IPS-15b (cell line): ENCODE data around the gene SP140L.
"Not testable (repeated sequence)": the region's sequence is repeated elsewhere in the genome, so short reads cannot be mapped to it uniquely, and the experiment has no call there.

Experiments
- H3K27me3 ChIP-seq: one replicate; pipeline ENCODE4 v1.6.1; 2013; ENCODE audit warnings: low read length; ENCODE audit not compliant: control insufficient read depth, insufficient read depth
- H3K36me3 ChIP-seq: one replicate; pipeline ENCODE4 v1.6.1; 2013; ENCODE audit warnings: low read length; ENCODE audit not compliant: control insufficient read depth, insufficient read depth
- H3K4me1 ChIP-seq: one replicate; pipeline ENCODE4 v1.6.1; 2013; ENCODE audit warnings: mild to moderate bottlenecking, low read length; ENCODE audit not compliant: control insufficient read depth, insufficient read depth
- H3K4me3 ChIP-seq: one replicate; pipeline ENCODE4 v1.5.1; 2013; ENCODE audit warnings: low read depth, low read length
- H3K9ac ChIP-seq: one replicate; pipeline ENCODE4 v1.6.1; 2013; ENCODE audit warnings: low read depth, mild to moderate bottlenecking, low read length
- H3K9me3 ChIP-seq: one replicate; pipeline ENCODE4 v1.6.1; 2013; ENCODE audit warnings: mild to moderate bottlenecking, low read length; ENCODE audit not compliant: control insufficient read depth, insufficient read depth

SP140L gene

DNA sequence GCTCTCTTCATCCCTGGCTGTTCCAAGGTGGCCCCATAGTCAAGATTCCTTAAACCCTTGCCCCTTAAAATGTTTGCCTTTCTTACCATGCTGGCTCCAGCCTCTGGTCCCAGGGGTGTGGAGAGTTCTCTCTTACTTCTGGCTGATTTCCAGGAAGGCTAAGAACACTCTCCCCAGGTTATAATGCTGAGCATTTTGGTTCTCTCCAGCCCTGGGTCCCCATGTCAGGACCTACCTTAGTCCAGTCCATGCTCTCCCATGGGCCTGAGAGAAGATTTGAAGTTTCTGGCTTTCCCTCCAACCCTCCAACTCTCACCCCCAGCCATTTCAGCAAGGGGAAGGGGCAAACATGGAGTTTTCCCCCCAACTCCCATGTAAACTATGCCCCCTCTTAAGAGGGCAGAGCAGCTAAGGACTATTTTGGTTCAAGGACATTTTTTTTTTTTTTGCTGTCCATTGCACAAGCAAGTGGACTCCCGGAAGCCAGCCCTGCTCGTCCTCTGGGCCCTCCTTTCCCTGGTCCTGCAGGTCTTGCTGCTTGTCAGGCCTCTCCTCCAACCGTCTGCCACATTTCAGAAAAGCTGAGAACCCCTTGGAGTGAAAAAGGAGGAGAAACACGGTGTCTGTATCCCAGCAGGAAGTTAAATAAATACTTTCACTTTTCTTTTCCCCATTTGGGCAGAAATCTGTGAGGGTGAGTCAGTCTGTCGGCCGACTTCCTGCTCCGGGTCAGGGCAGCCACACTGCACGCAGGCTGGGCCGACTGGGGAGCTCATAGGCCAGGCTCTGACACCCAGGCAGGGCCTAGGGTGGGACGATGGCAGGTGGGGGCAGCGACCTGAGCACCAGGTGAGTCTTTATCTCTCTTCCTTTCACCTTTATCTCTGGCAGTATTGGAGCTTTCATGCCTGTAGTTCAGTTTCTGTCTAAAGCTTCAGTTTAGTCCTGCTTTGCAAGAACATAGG, at the start of gene SP140L:
Gene SP140L (plus strand): TSS at position 741 of the 965 bp plus-strand sequence. CDS start 77 bp downstream, at position 818.
- Histone ChIP-seq H3K9me3 (peaks cover under 1% of the 10 kb centered on the region), H3K4me3 (no peak within 1 kb of the TSS), H3K9ac (no peak within 1 kb of the TSS), H3K27me3 (no peaks in the 10 kb centered on the region), H3K36me3 (no peaks in the 10 kb centered on the region), H3K4me1 (no peaks in the 10 kb centered on the region)

DNA sequence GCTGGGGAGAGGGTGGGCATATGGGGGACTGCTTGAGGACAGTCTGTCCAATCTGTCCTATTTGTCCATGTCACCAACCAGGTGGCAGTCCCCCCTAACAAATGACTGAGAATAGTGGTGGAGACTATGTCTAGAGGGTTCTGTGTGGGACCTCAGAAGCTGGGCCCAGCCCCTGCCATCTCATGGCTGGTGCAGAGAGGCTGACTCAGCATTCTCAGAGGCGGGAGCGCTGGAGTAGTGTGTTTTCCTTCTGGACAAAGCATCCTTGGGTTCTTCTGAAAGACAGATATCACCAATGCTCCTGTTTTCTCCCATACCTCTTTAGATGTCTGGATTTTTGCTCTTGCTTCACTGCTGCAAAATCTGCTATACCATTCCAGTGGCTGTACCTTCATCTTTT, 44.1 kb upstream of the SP140L start:
- H3K4me3 ChIP-seq: no peak overlapping the region
- no peaks in the 10 kb centered on the region for H3K9me3 ChIP-seq
- H3K4me1 ChIP-seq: no peaks in the 10 kb centered on the region
- no peak overlapping the region for H3K9ac ChIP-seq
- no peaks in the 10 kb centered on the region for H3K36me3 ChIP-seq
- no peaks in the 10 kb centered on the region for H3K27me3 ChIP-seq

DNA sequence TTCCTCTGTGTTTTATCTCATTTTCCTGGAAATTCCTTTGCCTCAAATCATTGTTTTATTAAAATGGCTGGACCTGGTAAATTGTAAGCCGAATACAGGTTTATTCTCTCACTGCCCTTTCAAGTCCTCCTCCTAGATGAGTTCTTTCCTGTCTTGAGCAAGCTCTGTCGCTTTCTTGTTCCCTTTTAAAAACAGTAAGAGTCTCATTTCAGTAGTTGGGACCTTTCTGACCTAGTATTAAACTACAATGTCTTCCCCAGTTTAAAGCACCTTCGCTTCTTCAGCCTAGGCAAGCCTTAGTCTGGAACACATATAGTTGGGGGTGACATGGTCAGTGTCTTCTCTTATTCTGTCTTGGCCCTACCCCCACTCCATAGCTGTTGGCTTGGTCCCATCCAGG, 40.9 kb upstream of the SP140L start:
- no peak overlapping the region for H3K4me3 ChIP-seq
- no peaks in the 10 kb centered on the region for H3K4me1 ChIP-seq
- no peak overlapping the region for H3K9ac ChIP-seq
- H3K27me3 ChIP-seq: no peaks in the 10 kb centered on the region
- no peaks in the 10 kb centered on the region for H3K36me3 ChIP-seq
- H3K9me3 ChIP-seq: no peaks in the 10 kb centered on the region

DNA sequence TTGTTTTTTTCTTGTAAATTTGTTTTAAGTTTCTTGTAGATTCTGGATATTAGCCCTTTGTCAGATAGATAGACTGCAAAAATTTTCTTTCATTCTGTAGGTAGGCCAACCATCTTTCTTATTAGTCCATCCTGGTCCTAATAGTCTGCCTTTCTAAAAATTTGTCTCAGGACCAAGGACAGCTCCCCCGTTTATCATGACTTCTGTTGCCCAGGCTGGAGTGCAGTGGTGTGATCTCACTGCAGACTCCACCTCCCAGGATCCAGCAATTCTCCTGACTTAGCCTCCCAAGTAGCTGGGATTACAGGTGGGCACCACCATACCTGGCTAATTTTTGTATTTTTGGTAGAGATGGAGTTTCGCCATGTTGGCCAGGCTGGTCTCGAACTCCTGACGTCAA, 37.7 kb upstream of the SP140L start:
- H3K4me3 ChIP-seq, H3K9ac ChIP-seq, H3K9me3 ChIP-seq, H3K36me3 ChIP-seq, H3K4me1 ChIP-seq, H3K27me3 ChIP-seq: not testable (repeated sequence)

DNA sequence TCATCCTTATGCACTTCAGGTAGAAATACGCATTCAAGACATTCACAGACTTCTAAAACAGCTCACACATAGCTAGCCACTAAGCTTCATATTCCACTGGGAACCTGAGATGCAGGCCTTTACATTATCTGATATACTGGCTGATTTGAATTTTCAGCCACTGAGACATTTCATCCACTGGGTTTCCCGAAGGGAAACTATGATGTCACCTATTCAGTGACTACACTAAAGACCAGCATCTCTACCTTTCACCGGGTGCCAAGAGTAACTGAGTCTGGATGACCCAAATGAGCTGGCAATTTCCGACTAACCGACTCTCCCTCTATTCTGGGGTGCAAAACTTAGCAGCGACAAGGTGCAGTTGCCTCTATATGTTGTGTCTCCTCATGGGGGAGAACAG, 31.8 kb upstream of the SP140L start:
- Histone ChIP-seq H3K36me3 (no peaks in the 10 kb centered on the region), H3K4me3 (no peak overlapping the region), H3K9me3 (no peaks in the 10 kb centered on the region), H3K4me1 (no peaks in the 10 kb centered on the region), H3K9ac (no peak overlapping the region), H3K27me3 (no peaks in the 10 kb centered on the region)

DNA sequence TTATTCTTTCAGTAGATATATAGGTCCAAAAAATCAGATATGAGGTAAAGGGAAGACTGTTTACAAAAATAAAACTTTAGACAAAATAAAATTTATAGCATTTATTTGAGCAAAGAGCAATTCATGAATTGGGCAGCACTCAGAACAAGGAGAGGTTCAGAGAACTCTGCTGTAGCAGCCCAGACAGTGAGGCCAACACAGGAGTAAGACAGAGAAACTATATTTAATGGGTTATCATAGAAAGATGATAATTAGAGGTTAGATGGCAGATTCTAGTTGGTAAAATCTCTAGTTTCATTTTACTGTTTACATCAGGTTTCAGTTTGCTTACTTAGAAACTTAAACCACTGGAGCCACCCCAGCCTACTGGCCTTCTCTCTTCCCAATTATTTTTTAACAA, 30.1 kb upstream of the SP140L start:
- H3K4me3 ChIP-seq: no peak overlapping the region
- no peak overlapping the region for H3K9ac ChIP-seq
- no peaks in the 10 kb centered on the region for H3K27me3 ChIP-seq
- no peaks in the 10 kb centered on the region for H3K36me3 ChIP-seq
- no peaks in the 10 kb centered on the region for H3K4me1 ChIP-seq
- H3K9me3 ChIP-seq: no peaks in the 10 kb centered on the region

DNA sequence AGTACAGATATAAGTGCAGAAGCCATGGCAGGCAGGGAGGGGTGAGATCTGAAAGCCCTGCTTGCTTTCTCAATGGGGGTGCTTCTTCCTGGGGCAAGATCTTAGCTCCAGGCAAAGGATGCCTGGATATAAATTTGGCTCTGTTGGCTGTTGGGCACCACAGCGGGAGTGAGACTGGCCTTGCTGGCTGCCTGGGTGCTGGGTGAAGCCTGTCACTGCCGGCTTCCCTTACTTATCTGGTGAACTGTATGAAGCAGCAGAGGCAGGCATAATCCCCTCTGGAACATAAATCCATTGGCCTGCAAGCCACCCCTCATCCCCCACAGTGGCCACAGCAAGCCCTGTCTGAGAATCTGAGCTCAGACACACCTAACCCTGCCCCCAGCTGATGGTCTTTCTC, 27.4 kb upstream of the SP140L start:
- Histone ChIP-seq H3K4me1 (no peaks in the 10 kb centered on the region), H3K9ac (no peak overlapping the region), H3K4me3 (no peak overlapping the region), H3K27me3 (no peaks in the 10 kb centered on the region), H3K36me3 (no peaks in the 10 kb centered on the region), H3K9me3 (no peaks in the 10 kb centered on the region)

DNA sequence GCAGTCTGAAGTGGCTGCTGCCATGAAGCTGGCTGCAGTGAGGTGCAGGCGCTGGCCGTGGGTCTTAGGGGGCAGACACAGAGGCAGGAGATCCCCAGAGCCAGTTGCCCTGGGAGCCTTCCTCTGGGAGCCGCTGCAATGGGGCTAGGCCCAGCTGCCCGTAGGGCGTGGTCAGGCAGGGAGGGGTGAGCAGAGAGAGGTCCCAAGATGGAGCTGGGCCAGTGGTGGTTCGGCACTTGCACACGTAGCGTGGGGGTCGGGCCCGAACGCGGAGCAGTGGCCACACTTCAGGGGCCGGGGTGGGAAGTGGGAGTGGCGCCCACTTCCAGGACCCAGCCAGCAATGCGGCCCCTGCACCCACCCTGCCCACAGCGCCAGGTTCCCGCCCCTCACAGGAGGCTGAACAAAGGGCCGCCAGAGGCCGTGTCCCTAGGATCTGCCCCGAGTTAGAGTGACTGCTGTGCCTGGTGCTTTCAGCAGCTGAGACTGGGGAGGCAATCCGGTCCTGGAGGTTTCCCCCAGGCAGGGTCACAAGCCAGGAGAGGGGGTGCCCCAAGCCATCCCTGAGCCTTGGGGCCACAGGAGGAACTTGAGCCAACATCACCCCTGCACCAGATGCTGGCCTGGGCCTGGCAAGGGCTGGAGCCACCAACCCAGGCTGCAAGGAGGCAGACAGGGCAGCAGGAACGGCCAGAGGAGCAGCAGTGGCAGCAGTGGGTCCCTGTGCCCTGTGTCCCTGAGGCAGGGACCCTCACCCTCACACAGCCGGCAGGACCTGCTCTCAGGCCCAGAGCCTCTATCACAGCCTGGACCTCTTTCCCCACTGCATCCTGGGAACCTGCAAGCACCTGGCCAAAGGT, 21.3 kb upstream of the SP140L start:
- Histone ChIP-seq H3K9me3 (no peaks in the 10 kb centered on the region), H3K36me3 (no peaks in the 10 kb centered on the region), H3K9ac (no peak overlapping the region), H3K27me3 (no peaks in the 10 kb centered on the region), H3K4me1 (no peaks in the 10 kb centered on the region), H3K4me3 (no peak overlapping the region)

DNA sequence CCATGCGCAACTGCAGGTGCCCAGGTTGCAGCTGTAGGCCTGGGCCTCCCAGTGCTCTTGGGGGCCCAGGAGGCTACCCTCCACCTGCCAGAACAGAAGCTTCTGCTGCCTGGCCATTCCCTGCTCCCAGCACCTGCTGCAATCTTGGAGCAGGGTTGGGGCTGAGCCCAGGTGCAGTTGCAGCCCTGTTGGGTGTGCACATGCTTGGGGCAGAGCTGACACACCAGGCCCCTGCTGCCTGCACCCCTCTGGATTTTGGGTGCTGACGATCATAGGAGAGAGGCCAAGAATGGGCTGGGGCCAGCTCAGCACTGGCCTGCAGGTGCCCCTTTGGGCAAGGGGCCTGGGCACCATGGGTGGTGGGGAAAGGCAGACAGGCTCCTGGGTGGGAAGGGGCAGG, 20.5 kb upstream of the SP140L start:
- Histone ChIP-seq H3K4me3 (no peak overlapping the region), H3K27me3 (no peaks in the 10 kb centered on the region), H3K9ac (no peak overlapping the region), H3K36me3 (no peaks in the 10 kb centered on the region), H3K9me3 (no peaks in the 10 kb centered on the region), H3K4me1 (no peaks in the 10 kb centered on the region)

DNA sequence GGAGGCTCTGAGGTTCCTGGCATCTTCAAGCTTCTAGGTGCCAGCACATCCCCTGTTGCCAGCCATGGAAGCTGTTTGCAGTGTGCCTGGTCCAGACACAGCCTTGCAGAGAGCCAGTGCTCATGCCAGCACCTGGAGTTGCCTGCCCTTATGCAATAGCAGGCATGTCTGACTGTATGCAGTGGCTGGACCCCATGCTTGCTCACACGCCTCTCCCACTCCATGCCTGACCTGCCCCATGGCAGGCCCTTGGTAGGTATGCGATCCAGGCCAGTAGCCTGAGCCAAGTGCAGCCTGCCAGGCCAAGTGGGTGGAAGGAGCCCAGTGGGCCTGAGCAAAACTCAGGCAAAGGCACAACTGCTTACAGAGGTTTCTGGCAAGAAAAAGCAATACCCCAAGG, 19.5 kb upstream of the SP140L start:
- Histone ChIP-seq H3K36me3 (no peaks in the 10 kb centered on the region), H3K4me3 (no peak overlapping the region), H3K4me1 (no peaks in the 10 kb centered on the region), H3K9me3 (no peaks in the 10 kb centered on the region), H3K9ac (no peak overlapping the region), H3K27me3 (no peaks in the 10 kb centered on the region)

DNA sequence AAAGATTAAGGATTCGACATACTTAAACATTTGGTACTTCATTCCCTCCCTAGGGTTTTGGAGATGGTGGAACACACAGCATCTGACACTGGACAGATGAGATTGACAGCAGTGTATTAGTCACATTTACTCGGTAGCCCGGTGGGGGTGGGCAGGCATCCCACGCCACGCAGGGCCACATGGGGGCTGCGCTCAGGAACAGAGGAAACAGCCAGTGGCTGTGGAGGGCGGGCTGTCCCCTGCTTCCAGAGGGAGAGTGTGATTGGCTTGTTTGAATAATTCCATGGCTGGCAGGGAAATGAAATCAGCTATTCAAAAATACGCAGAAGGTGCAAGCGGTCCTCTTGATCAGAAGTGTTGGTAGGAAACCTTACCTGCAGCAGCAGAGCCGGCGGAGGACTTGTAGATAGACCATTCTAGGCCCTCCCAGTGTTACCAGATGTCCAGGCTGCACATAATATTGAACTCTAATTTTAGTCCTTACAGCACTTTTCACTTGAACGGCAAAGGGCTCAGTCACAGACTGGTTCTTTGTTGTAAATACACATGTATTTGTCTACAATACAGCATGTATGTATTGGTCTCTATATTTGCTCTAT, 18.5 kb upstream of the SP140L start:
- Histone ChIP-seq H3K9ac (no peak overlapping the region), H3K27me3 (no peaks in the 10 kb centered on the region), H3K36me3 (no peaks in the 10 kb centered on the region), H3K4me3 (no peak overlapping the region), H3K9me3 (no peaks in the 10 kb centered on the region), H3K4me1 (no peaks in the 10 kb centered on the region)
